CD4-positive, alpha-beta memory T cell (primary cell): ENCODE measurements around the gene STAMBPL1. TPM values are rescaled to one million over a fixed set of nuclear protein-coding genes. Genes with fewer than 3 reads are reported as not detected.

Experiments used
- CTCF ChIA-PET: fragments of 350-600 bp; sonication (Branson Sonifier 250); formaldehyde crosslinking; loops from one replicate; lab custom pipeline; 2021; ENCODE audit warnings: inconsistent platforms; ENCODE audit not compliant: partially characterized antibody; lab: Charles Lee
- POLR2A ChIA-PET: fragments of 350-600 bp; sonication (Branson Sonifier 250); formaldehyde crosslinking; loops from one replicate; lab custom pipeline; 2021; ENCODE audit not compliant: partially characterized antibody; lab: Charles Lee
- DNase-seq, 5 donors: peaks; one replicate each; pipeline versions ENCODE4 v3.0.0 to v3.0.0-alpha.2; 2020 to 2022; ENCODE audit warnings: mixed read lengths in 1 of 5
- H3K27ac ChIP-seq: one replicate; pipeline ENCODE4 v1.7.0; 2013; ENCODE audit warnings: low read depth, low read length
- H3K27me3 ChIP-seq: 2 replicates; pipeline ENCODE4 v1.7.0; 2013; ENCODE audit warnings: mild to moderate bottlenecking, low read length, moderate library complexity; ENCODE audit not compliant: insufficient read depth
- H3K36me3 ChIP-seq: 2 replicates; pipeline ENCODE4 v1.7.0; 2013; ENCODE audit warnings: mild to moderate bottlenecking, low read length, moderate library complexity; ENCODE audit not compliant: insufficient read depth
- H3K4me1 ChIP-seq: 2 replicates; pipeline ENCODE4 v1.7.0; 2013; ENCODE audit warnings: mild to moderate bottlenecking, low read length, moderate library complexity; ENCODE audit not compliant: insufficient read depth
- H3K4me3 ChIP-seq, 2 donors: one replicate each; pipeline ENCODE4 v1.7.0; 2013; ENCODE audit warnings: low read length in 2 of 2, mild to moderate bottlenecking in 1 of 2
- H3K9me3 ChIP-seq, 2 donors: one replicate each; pipeline ENCODE4 v1.7.0; 2013; ENCODE audit warnings: low read length in 2 of 2, control low read depth in 1 of 2; ENCODE audit not compliant: control insufficient read depth in 1 of 2
- H3K27ac Mint-ChIP-seq, 7 donors: one replicate each; pipeline ENCODE4 v1.8.0; 2020 to 2021; ENCODE audit warnings: mixed read lengths in 7 of 7, mild to moderate bottlenecking in 6 of 7, inconsistent platforms in 3 of 7, moderate library complexity in 3 of 7
- H3K27me3 Mint-ChIP-seq, 2 donors: one replicate each; pipeline ENCODE4 v1.8.0; 2020 to 2021; ENCODE audit warnings: mixed read lengths in 2 of 2
- H3K36me3 Mint-ChIP-seq, 2 donors: one replicate each; pipeline ENCODE4 v1.8.0; 2020 to 2021; ENCODE audit warnings: mixed read lengths in 2 of 2, inconsistent platforms in 1 of 2, mild to moderate bottlenecking in 1 of 2
- H3K4me1 Mint-ChIP-seq, 4 donors: one replicate each; pipeline ENCODE4 v1.8.0; 2020 to 2021; ENCODE audit warnings: mixed read lengths in 4 of 4, mild to moderate bottlenecking in 1 of 4
- H3K4me3 Mint-ChIP-seq, 8 donors: one replicate each; pipeline ENCODE4 v1.8.0; 2020 to 2021; ENCODE audit warnings: mixed read lengths in 8 of 8, mild to moderate bottlenecking in 7 of 8, moderate library complexity in 6 of 8, inconsistent platforms in 3 of 8
- H3K9me3 Mint-ChIP-seq, 8 donors: one replicate each; pipeline ENCODE4 v1.8.0; 2020 to 2021; ENCODE audit warnings: mixed read lengths in 8 of 8, mild to moderate bottlenecking in 5 of 8, inconsistent platforms in 3 of 8, moderate library complexity in 1 of 8
- intact Hi-C: fragments of 100-400 bp; cut with micrococcal nuclease; formaldehyde crosslinking; loops from one replicate; pipeline ENCODE4 v1.15.1; 2023
- polyA plus RNA-seq, 2 donors: library from polyadenylated mRNA; unstranded; fragments of 300-500 nt; fragmentation: Illumina TruSeq; gene quantifications; one replicate each; pipeline ENCODE4 v1.2.3, GENCODE V29; 2021
- total RNA-seq, 2 experiments: library from RNA; stranded (reverse); gene quantifications; one replicate each; pipeline ENCODE4 v1.2.3, GENCODE V29; 2021

The STAMBPL1 gene
- 10 to 100 TPM; 37.9 to 43.2 TPM for total RNA-seq
- 10 to 100 TPM in 1 of 2 donors, 1 to 10 TPM in 1; 5.3 to 12.0 TPM for polyA plus RNA-seq

DNA sequence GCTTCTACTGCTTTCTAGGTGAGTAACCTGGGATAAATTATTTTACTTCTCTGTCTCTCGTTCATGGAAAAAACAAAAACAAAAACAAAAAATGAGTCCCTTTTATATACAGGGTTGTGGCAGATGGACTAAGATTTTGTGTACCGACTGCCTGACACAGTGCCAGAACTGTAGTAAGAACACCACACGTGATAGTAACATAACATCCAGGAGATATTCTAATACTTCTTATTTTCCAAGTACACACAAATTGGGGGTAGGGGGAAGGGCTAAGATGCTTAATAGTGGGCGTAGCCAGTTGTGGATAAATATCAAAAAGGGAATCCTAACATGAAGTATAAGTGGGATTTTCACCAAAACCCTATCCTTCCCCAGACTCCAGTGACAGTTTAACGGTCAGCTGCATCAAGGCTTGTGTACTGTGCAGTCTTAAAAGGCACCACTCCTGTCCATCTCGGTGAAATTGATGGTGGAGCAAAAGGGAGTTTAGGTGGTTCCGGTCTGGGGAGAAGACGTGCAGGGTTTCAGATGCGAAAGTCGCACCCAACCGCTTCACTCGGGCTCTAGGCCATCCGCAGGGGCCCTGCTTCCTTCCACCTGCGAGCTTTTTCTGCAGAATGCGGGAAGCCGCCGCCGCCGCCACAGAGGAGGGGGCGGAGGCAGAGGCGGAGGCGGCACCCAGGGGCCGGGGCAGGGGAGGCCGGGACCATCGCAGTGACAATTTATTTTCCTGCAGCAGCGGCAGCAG is at the start of gene STAMBPL1:
TSS of gene STAMBPL1 (plus strand) at position 712 of the 748 bp plus-strand sequence. CDS start 21,464 bp downstream, outside the sequence.
- Mint-ChIP-seq H3K4me3 (peak within 1 kb of the TSS; percentile 98 to 99 (median 99)), H3K9me3 (no peaks in the 10 kb centered on the region), H3K27ac (peak within 1 kb of the TSS; percentile 91 to 98 (median 96)), H3K27me3 (no peaks in the 10 kb centered on the region), H3K4me1 (peaks cover 42 to 70% (median 51%) of the 10 kb centered on the region in 4 donors), H3K36me3 (peaks cover 6 to 11% of the 10 kb centered on the region in 2 donors)
- intact Hi-C loops, result loop anchor here (1.0 to 5.0 kb wide), 6 partner anchors 17 to 1061 kb away; partner anchors contain the start of genes ATAD1, FAS and RNLS
- ChIA-PET CTCF (interaction anchor here (0.6 to 5.0 kb wide), 12 partner anchors 12 to 338 kb away, joined by 3 to 36 read pairs (median 3); partner anchors contain the start of gene CH25H), POLR2A (interaction anchor here (0.8 to 3.5 kb wide), 35 partner anchors 9 to 1062 kb away, joined by 3 to 40 read pairs (median 4); partner anchors contain the start of genes FAS, IFIT1, KIF20B and LIPA)
- H3K27ac ChIP-seq, result peak within 1 kb of the TSS; percentile 70
- peak within 1 kb of the TSS; percentile 70 to 71 for H3K4me3 ChIP-seq
- no peaks in the 10 kb centered on the region for H3K27me3 ChIP-seq
- no peaks in the 10 kb centered on the region for H3K9me3 ChIP-seq
- H3K36me3 ChIP-seq, result no peaks in the 10 kb centered on the region
- peaks cover 54% of the 10 kb centered on the region for H3K4me1 ChIP-seq
- DNase-seq, result peak; percentile 74 to 81 (median 79)

DNA sequence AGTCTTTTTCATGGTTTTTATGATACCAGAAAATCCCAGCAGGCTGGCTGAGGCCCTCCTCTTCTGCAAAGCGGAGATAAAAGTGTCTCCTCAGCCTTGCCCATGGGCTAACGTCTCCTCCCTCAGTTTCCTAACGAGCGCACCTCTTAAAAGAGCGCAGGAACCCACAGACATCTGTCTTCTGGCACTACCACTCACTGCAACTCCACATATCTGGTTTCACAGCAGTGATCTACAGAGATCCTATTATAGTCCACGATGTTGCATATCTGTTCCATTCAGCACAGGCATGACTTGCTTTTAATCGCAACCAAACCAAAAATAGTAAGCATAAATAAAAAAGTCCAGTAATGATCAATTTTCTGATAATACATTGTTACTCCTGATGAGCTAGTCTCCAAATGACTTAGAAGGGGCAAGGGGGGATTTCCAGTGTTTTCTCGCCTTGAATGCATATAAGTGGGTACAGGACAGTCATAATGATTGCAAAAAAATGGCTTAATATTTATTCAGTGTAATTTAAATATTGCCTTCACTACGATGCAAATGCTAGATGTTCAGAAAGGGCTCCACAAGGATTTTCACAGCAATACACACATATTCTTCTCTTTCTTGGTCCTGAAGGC is 49.3 kb upstream of the STAMBPL1 start:
- no peaks in the 10 kb centered on the region for H3K9me3 Mint-ChIP-seq

DNA sequence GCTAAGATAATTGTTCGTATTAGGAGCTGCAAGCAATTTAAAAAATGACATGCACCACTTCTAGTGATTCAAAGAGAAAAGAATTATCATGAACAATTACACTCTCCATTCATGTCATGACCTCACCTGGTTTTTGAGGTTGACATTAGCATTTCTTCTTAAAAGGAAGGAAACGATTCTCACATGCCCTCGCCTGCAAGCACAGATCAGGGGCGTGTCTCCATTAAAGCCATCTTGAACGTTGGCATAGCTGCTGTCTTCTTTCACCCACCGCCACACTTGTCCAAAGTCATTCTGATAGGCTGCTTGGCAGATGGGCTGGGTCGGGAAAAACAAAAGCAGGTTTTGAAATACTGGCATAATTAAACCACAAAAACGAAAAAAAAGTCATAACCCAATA is 48.3 kb upstream of the STAMBPL1 start:
- Histone ChIP-seq H3K9me3 (no peaks in the 10 kb centered on the region), H3K4me1 (peaks cover 56% of the 10 kb centered on the region), H3K4me3 (no peak overlapping the region), H3K27ac (no peak overlapping the region), H3K27me3 (no peaks in the 10 kb centered on the region), H3K36me3 (no peaks in the 10 kb centered on the region)
- Mint-ChIP-seq H3K4me3 (peak overlapping the region in 7 of 8 donors; percentile 1 to 85 (median 54)), H3K27me3 (no peaks in the 10 kb centered on the region), H3K4me1 (peaks cover 34 to 57% (median 47%) of the 10 kb centered on the region in 4 donors), H3K27ac (peak overlapping the region in 6 of 7 donors; percentile 13 to 82 (median 76)), H3K36me3 (no peaks in the 10 kb centered on the region), H3K9me3 (no peaks in the 10 kb centered on the region)
- CTCF ChIA-PET, result interaction anchor here (1.5 to 12.8 kb wide), 4 partner anchors 23 to 249 kb away, joined by 4 to 507 read pairs (median 76); partner anchors contain the start of genes FAS and RNLS
- POLR2A ChIA-PET, result interaction anchor here (0.7 to 2.4 kb wide), 8 partner anchors 9 to 376 kb away, joined by 3 to 17 read pairs (median 4); partner anchors contain the start of genes FAS and STAMBPL1
- DNase-seq, result peak; percentile 58 to 70 (median 59)
- intact Hi-C loops, result no loop called here

More for the DNA sequence above, 49.3 kb upstream of the STAMBPL1 start:
- Mint-ChIP-seq H3K4me1 (peaks cover 42 to 67% (median 56%) of the 10 kb centered on the region in 4 donors), H3K27ac (peak overlapping the region in 4 of 7 donors; percentile 9 to 75 (median 46)), H3K4me3 (peak overlapping the region in 6 of 8 donors; percentile 40 to 85 (median 50)), H3K27me3 (no peaks in the 10 kb centered on the region), H3K36me3 (no peaks in the 10 kb centered on the region)
- H3K36me3 ChIP-seq, result no peaks in the 10 kb centered on the region
- intact Hi-C loops, result no loop called here
- H3K4me1 ChIP-seq, result peaks cover 62% of the 10 kb centered on the region
- no peaks in the 10 kb centered on the region for H3K27me3 ChIP-seq
- ChIA-PET POLR2A (interaction anchor here (0.7 to 2.4 kb wide), 6 partner anchors 9 to 377 kb away, joined by 3 to 17 read pairs (median 6); partner anchors contain the start of genes FAS and STAMBPL1), CTCF (interaction anchor here (1.0 to 12.8 kb wide), 4 partner anchors 8 to 248 kb away, joined by 4 to 507 read pairs (median 75); partner anchors contain the start of gene RNLS)
- no peak overlapping the region for H3K27ac ChIP-seq
- H3K9me3 ChIP-seq, result no peaks in the 10 kb centered on the region
- no peak overlapping the region for H3K4me3 ChIP-seq
- DNase-seq, result no peak

DNA sequence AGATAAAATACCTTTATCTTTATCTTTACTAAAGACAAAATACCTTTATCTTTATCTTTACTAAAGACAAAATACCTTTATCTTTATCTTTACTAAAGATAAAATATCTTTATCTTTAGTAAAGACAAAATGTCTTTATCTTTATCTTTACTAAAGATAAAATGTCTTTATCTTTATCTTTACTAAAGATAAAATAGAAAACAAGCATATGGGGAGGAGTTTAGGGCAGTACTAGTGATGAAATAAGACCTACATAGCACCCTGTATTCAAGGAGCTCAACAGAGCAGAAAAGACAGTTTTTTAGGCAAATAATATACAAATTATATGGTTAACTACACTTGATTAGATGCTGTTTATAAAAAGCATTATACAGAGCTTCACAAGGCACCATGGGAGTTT is 47.7 kb upstream of the STAMBPL1 start:
- DNase-seq, result no peak
- ChIA-PET POLR2A (interaction anchor here (0.9 to 2.4 kb wide), 4 partner anchors 8 to 159 kb away, joined by 3 to 17 read pairs (median 8); partner anchors contain the start of genes FAS and STAMBPL1), CTCF (interaction anchor here (0.9 to 12.8 kb wide), 4 partner anchors 24 to 382 kb away, joined by 3 to 507 read pairs (median 76); partner anchors contain the start of gene FAS)
- no peak overlapping the region for H3K27ac ChIP-seq
- no peaks in the 10 kb centered on the region for H3K9me3 ChIP-seq
- Mint-ChIP-seq H3K27me3 (no peaks in the 10 kb centered on the region), H3K36me3 (no peaks in the 10 kb centered on the region), H3K4me3 (no peak overlapping the region), H3K9me3 (no peaks in the 10 kb centered on the region), H3K4me1 (peaks cover 30 to 50% (median 42%) of the 10 kb centered on the region in 4 donors), H3K27ac (no peak overlapping the region)
- no peak overlapping the region for H3K4me3 ChIP-seq
- H3K4me1 ChIP-seq, result peaks cover 50% of the 10 kb centered on the region
- intact Hi-C loops, result no loop called here
- H3K36me3 ChIP-seq, result no peaks in the 10 kb centered on the region
- H3K27me3 ChIP-seq, result no peaks in the 10 kb centered on the region

DNA sequence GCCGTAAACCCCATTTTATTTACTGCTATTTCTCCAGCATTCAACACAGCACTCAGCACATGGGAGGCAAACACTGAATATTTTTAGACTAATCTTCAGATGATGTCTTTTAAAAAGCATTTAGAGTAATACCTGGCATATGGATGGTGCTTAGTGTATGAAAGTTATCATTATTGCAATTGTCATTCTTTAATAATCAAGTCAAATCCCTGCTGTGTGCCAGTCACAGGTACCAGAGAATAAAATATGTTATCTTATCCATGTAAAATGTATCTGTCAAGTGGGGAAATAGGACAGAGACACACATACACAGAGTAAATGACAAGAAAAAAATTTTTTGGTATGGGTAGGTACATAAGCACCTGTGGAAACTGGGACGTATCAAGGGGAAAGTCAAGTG is 46.9 kb upstream of the STAMBPL1 start:
- peak overlapping the region in 3 of 8 donors; percentile 19 to 51 (median 20) for H3K4me3 Mint-ChIP-seq

DNA sequence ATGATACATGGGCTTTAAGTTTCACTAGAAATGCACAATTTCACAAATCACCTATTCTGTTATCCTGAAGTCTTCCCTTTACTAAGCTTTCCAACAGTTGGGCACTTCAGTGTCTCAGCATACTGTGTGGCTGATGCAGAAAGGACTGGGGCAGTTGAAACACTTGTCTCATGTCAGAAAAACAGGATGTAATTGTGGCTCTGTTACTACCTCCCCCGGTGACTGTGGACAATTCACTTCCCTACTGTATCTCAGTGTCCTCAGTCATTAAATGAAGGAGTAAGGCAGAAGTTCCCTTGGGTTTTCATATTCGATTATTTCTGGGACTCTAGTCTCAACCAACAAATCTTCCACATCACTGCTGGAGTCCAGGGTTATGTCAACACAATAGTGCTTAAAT is 46.3 kb upstream of the STAMBPL1 start:
- no peaks in the 10 kb centered on the region for H3K36me3 Mint-ChIP-seq
- intact Hi-C loops, result no loop called here
- H3K27me3 Mint-ChIP-seq, result no peaks in the 10 kb centered on the region
- no peak overlapping the region for H3K4me3 ChIP-seq
- peaks cover 29 to 38% (median 34%) of the 10 kb centered on the region in 4 donors for H3K4me1 Mint-ChIP-seq
- no peaks in the 10 kb centered on the region for H3K9me3 Mint-ChIP-seq
- H3K9me3 ChIP-seq, result no peaks in the 10 kb centered on the region
- peaks cover 50% of the 10 kb centered on the region for H3K4me1 ChIP-seq
- H3K27ac Mint-ChIP-seq, result peak overlapping the region in 3 of 7 donors; percentile 16 to 63 (median 61)
- H3K4me3 Mint-ChIP-seq, result peak overlapping the region in 3 of 8 donors; percentile 19 to 51 (median 34)
- POLR2A ChIA-PET, result interaction anchor here (1.0 to 4.8 kb wide), 3 partner anchors 9 to 48 kb away, joined by 3 to 31 read pairs (median 7); partner anchors contain the start of gene STAMBPL1
- CTCF ChIA-PET, result interaction anchor here (1.0 to 7.8 kb wide), 14 partner anchors 9 to 417 kb away, joined by 3 to 507 read pairs (median 26); partner anchors contain the start of genes FAS and STAMBPL1
- no peak overlapping the region for H3K27ac ChIP-seq
- H3K36me3 ChIP-seq, result no peaks in the 10 kb centered on the region
- H3K27me3 ChIP-seq, result no peaks in the 10 kb centered on the region
- no peak for DNase-seq

More for the DNA sequence above, 46.9 kb upstream of the STAMBPL1 start:
- Histone ChIP-seq H3K9me3 (no peaks in the 10 kb centered on the region), H3K4me3 (no peak overlapping the region), H3K27me3 (no peaks in the 10 kb centered on the region), H3K4me1 (peaks cover 50% of the 10 kb centered on the region), H3K36me3 (no peaks in the 10 kb centered on the region), H3K27ac (no peak overlapping the region)
- H3K36me3 Mint-ChIP-seq, result no peaks in the 10 kb centered on the region
- peak overlapping the region; percentile 2 to 75 (median 26) for H3K27ac Mint-ChIP-seq
- POLR2A ChIA-PET, result interaction anchor here (1.8 to 4.8 kb wide), 2 partner anchors 8 to 47 kb away, joined by 7 to 31 read pairs; partner anchors contain the start of gene STAMBPL1
- intact Hi-C loops, result no loop called here
- peaks cover 30 to 44% (median 37%) of the 10 kb centered on the region in 4 donors for H3K4me1 Mint-ChIP-seq
- CTCF ChIA-PET, result interaction anchor here (1.8 to 12.8 kb wide), 6 partner anchors 9 to 158 kb away, joined by 5 to 507 read pairs (median 97); partner anchors contain the start of gene FAS
- no peaks in the 10 kb centered on the region for H3K27me3 Mint-ChIP-seq
- H3K9me3 Mint-ChIP-seq, result no peaks in the 10 kb centered on the region
- no peak for DNase-seq
